HUES64 (cell line): Measurements from ENCODE around the gene TMEM229A.
A peak's percentile ranks its signal among the peaks of the same experiment; 100 is the strongest.
"Not testable (repeated sequence)": the region's sequence is repeated elsewhere in the genome, so short reads cannot be mapped to it uniquely, and the experiment has no call there.

Experiments used
- H3K27ac ChIP-seq: 2 replicates; pipeline ENCODE4 v1.7.0; 2013; ENCODE audit warnings: low read depth, low read length, inconsistent platforms
- H3K27me3 ChIP-seq: 2 replicates; pipeline ENCODE4 v1.6.1; 2013; ENCODE audit warnings: mild to moderate bottlenecking, low read length; ENCODE audit not compliant: insufficient read depth
- H3K36me3 ChIP-seq: 2 replicates; pipeline ENCODE4 v1.6.1; 2013; ENCODE audit warnings: mild to moderate bottlenecking, low read length; ENCODE audit not compliant: insufficient read depth
- H3K4me1 ChIP-seq: 2 replicates; pipeline ENCODE4 v1.6.1; 2013; ENCODE audit warnings: mild to moderate bottlenecking, low read length, moderate library complexity; ENCODE audit not compliant: insufficient read depth
- H3K4me3 ChIP-seq: 2 replicates; pipeline ENCODE4 v1.5.1; 2013; ENCODE audit warnings: mild to moderate bottlenecking, low read length, moderate library complexity
- H3K9ac ChIP-seq: 2 replicates; pipeline ENCODE4 v1.6.1; 2013; ENCODE audit warnings: mild to moderate bottlenecking, low read depth, low read length
- H3K9me3 ChIP-seq: 2 replicates; pipeline ENCODE4 v1.6.1; 2013; ENCODE audit warnings: low read depth, low read length; ENCODE audit not compliant: insufficient read depth
- WGBS: fragments of 150-250, 120-280 bp; methylation state at CpG from one replicate; pipeline ENCODE4 v1.1.7; 2013; ENCODE audit warnings: missing lambda C conversion rate; 5-methylcytosine and 5-hydroxymethylcytosine counted together

Gene TMEM229A

GRCh38 chr7:124008296-124008695 is 24.6 kb downstream of the TMEM229A start:
- H3K4me3 ChIP-seq, H3K4me1 ChIP-seq, H3K9me3 ChIP-seq, H3K9ac ChIP-seq, H3K27ac ChIP-seq, H3K27me3 ChIP-seq, H3K36me3 ChIP-seq: not testable (repeated sequence)
- WGBS = 58% methylated on average over 6 of the region's 6 CpGs

- H3K4me1 ChIP-seq = peaks cover 12% of the 10 kb centered on the region
- no peak overlapping the region for H3K4me3 ChIP-seq
- no peaks in the 10 kb centered on the region for H3K9me3 ChIP-seq
- H3K27ac ChIP-seq = no peak overlapping the region
- H3K36me3 ChIP-seq = no peaks in the 10 kb centered on the region
- WGBS = 98% methylated on average over 3 of the region's 3 CpGs
- no peak overlapping the region for H3K9ac ChIP-seq
- no peaks in the 10 kb centered on the region for H3K27me3 ChIP-seq
These were observed 33.2 kb downstream of the TMEM229A start for GRCh38 chr7:123999703-124000102.

- no peaks in the 10 kb centered on the region for H3K27me3 ChIP-seq
- H3K36me3 ChIP-seq = no peaks in the 10 kb centered on the region
- no peak overlapping the region for H3K9ac ChIP-seq
- no peaks in the 10 kb centered on the region for H3K9me3 ChIP-seq
- H3K27ac ChIP-seq = no peak overlapping the region
- no peak overlapping the region for H3K4me3 ChIP-seq
- H3K4me1 ChIP-seq = peaks cover 18% of the 10 kb centered on the region
- 94% methylated on average over 5 of the region's 5 CpGs for WGBS
These were observed 33.9 kb downstream of the TMEM229A start for GRCh38 chr7:123998921-123999320.

- 97% methylated on average over 6 of the region's 6 CpGs for WGBS
- Histone ChIP-seq H3K9ac (no peak overlapping the region), H3K36me3 (no peaks in the 10 kb centered on the region), H3K27me3 (no peaks in the 10 kb centered on the region), H3K4me3 (no peak overlapping the region), H3K27ac (no peak overlapping the region), H3K9me3 (no peaks in the 10 kb centered on the region), H3K4me1 (peaks cover 18% of the 10 kb centered on the region)
These were observed 36.6 kb downstream of the TMEM229A start for GRCh38 chr7:123996327-123996625.

- 93% methylated on average over 9 of the region's 10 CpGs for WGBS
These were observed 37.1 kb downstream of the TMEM229A start for GRCh38 chr7:123995617-123996326.

GRCh38 chr7:123994449-123994848 is 38.4 kb downstream of the TMEM229A start:
- Histone ChIP-seq H3K27me3 (no peaks in the 10 kb centered on the region), H3K9ac (no peak overlapping the region), H3K9me3 (no peaks in the 10 kb centered on the region), H3K4me3 (no peak overlapping the region), H3K4me1 (peaks cover 18% of the 10 kb centered on the region), H3K27ac (peak overlapping the region; percentile 17; the same call in 1 of the 2 replicates), H3K36me3 (no peaks in the 10 kb centered on the region)

More at GRCh38 chr7:123995617-123996326, 37.1 kb downstream of the TMEM229A start:
- Histone ChIP-seq H3K27me3 (no peaks in the 10 kb centered on the region), H3K27ac (peak overlapping the region; percentile 43; the same call in 1 of the 2 replicates), H3K4me3 (no peak overlapping the region), H3K4me1 (peaks cover 18% of the 10 kb centered on the region), H3K36me3 (no peaks in the 10 kb centered on the region), H3K9me3 (no peaks in the 10 kb centered on the region), H3K9ac (no peak overlapping the region)

GRCh38 chr7:123993996-123994395 is 38.9 kb downstream of the TMEM229A start:
- Histone ChIP-seq H3K27me3 (no peaks in the 10 kb centered on the region), H3K4me3 (no peak overlapping the region), H3K9me3 (no peaks in the 10 kb centered on the region), H3K4me1 (peaks cover 18% of the 10 kb centered on the region), H3K9ac (no peak overlapping the region), H3K36me3 (no peaks in the 10 kb centered on the region), H3K27ac (peak overlapping the region; percentile 17; the same call in 1 of the 2 replicates)
- WGBS = 100% methylated on average over 2 of the region's 2 CpGs

- no peaks in the 10 kb centered on the region for H3K9me3 ChIP-seq
- H3K36me3 ChIP-seq = no peaks in the 10 kb centered on the region
- H3K4me1 ChIP-seq = peaks cover 18% of the 10 kb centered on the region
- no peak overlapping the region for H3K9ac ChIP-seq
- no peaks in the 10 kb centered on the region for H3K27me3 ChIP-seq
- no peak overlapping the region for H3K4me3 ChIP-seq
- no peak overlapping the region for H3K27ac ChIP-seq
- WGBS = 94% methylated on average over 2 of the region's 2 CpGs
These were observed 39.9 kb downstream of the TMEM229A start for GRCh38 chr7:123992913-123993518.

- Histone ChIP-seq H3K27ac (no peak overlapping the region), H3K27me3 (no peaks in the 10 kb centered on the region), H3K4me1 (no peaks in the 10 kb centered on the region), H3K4me3 (no peak overlapping the region), H3K9me3 (no peaks in the 10 kb centered on the region), H3K9ac (no peak overlapping the region), H3K36me3 (no peaks in the 10 kb centered on the region)
- 80% methylated on average over 1 of the region's 2 CpGs for WGBS
These were observed 45.4 kb downstream of the TMEM229A start for GRCh38 chr7:123987445-123987844.
